Skeletal muscle cell (primary cell): ENCODE results near the gene THOC7.

Source experiments
- DNase-seq: peaks from one replicate; pipeline ENCODE4 v3.0.0-alpha.2; 2010; ENCODE audit warnings: low read depth
- H3K4me3 ChIP-seq: 2 replicates; pipeline ENCODE4 v1.5.1; 2011; ENCODE audit warnings: low read depth, mild to moderate bottlenecking, control low read depth, low read length, moderate library complexity

Gene THOC7

GRCh38 chr3:63791974-63792373, 71.6 kb downstream of the THOC7 start:
- peak; percentile 39 for DNase-seq
- H3K4me3 ChIP-seq: no peak overlapping the region
